Transverse colon (tissue), 4 donors: ENCODE results near the gene MAPKAP1. TPM values are rescaled to one million over a fixed set of nuclear protein-coding genes. Genes with fewer than 3 reads are reported as not detected.
A peak's percentile ranks its signal among the peaks of the same experiment; 100 is the strongest.

Experiments
- DNase-seq: peaks from one replicate; pipeline ENCODE4 v3.0.0-alpha.2; 2019
- H3K27ac ChIP-seq, 4 donors: fragments of 200-600 bp; sonication (generic); 2 replicates each; pipeline ENCODE4 v1.5.1; 2016 to 2018; ENCODE audit warnings: inconsistent platforms in 4 of 4
- H3K27me3 ChIP-seq: fragments of 200-600 bp; sonication (generic); 2 replicates; pipeline ENCODE4 v1.5.1; 2017; ENCODE audit warnings: inconsistent platforms
- H3K36me3 ChIP-seq, 4 donors: fragments of 200-600 bp; sonication (generic); 2 replicates each; pipeline ENCODE4 v1.5.1; 2017 to 2019; ENCODE audit warnings: inconsistent platforms in 4 of 4
- H3K4me1 ChIP-seq, 4 donors: fragments of 200-600 bp; sonication (generic); 2 replicates each; pipeline ENCODE4 v1.5.1; 2017 to 2020; ENCODE audit warnings: inconsistent platforms in 4 of 4
- H3K4me3 ChIP-seq, 4 donors: fragments of 200-600 bp; sonication (generic); 1 replicate in 1 of 4; 2 replicates in 3 of 4; pipeline versions ENCODE4 v1.5.1 to v1.6.1; 2017 to 2019; ENCODE audit warnings: inconsistent platforms in 4 of 4
- H3K9me3 ChIP-seq, 2 donors: fragments of 200-600 bp; sonication (generic); 2 replicates each; pipeline ENCODE4 v1.5.1; 2017 to 2019; ENCODE audit warnings: inconsistent platforms in 2 of 2
- EP300 ChIP-seq: sonication (generic); formaldehyde crosslinking; IDR thresholded peaks from one replicate; pipeline ENCODE4 v1.6.1; 2017; ENCODE audit warnings: antibody characterized with exemption, low read depth
- POLR2A ChIP-seq: fragments of 450-650 bp; IDR thresholded peaks from one replicate; pipeline ENCODE4 v1.6.1; 2016; ENCODE audit warnings: antibody characterized with exemption, mild to moderate bottlenecking, moderate library complexity
- POLR2AphosphoS5 ChIP-seq, 3 donors: sonication (generic); formaldehyde crosslinking; IDR thresholded peaks; one replicate each; pipeline ENCODE4 v1.6.1; 2016; ENCODE audit warnings: antibody characterized with exemption in 3 of 3
- WGBS, 2 donors: methylation state at CpG; one replicate each; pipeline ENCODE4 v1.1.5; 2018; ENCODE audit warnings: low coverage in 1 of 2; 5-methylcytosine and 5-hydroxymethylcytosine counted together
- in situ Hi-C, 4 donors: fragments of 200-750 bp; cut with MboI; loops; one replicate each; pipeline versions ENCODE4 v1.15.0 to v1.15.1; 2017; ENCODE audit warnings: low sequenced_read_pairs in 3 of 4, low pct_ligation_motif_present in 1 of 4, low pct_unique_long_range_greater_than_20kb in 1 of 4
- intact Hi-C: fragments of 100-400 bp; cut with DNase I; formaldehyde crosslinking; loops from one replicate; pipeline ENCODE4 v1.15.1; 2023; ENCODE audit warnings: low total_unique reads
- total RNA-seq, 4 donors: library from RNA; depleted of rRNA; stranded (reverse); fragments of >200 nt; gene quantifications; one replicate each; pipeline ENCODE4 v1.1.0, GENCODE V29; 2016
- TF ChIP-seq, protein P1 (sequence below), 5 experiments: fragments of 200-600 bp in 3 of 5; fragments of 450-650 bp in 2 of 5; sonication (generic) in 3 of 5; IDR thresholded peaks; 1 replicate in 2 of 5; 2 replicates in 3 of 5; pipeline ENCODE4 v1.5.1; 2016 to 2017; ENCODE audit warnings: antibody characterized with exemption in 5 of 5, inconsistent platforms in 3 of 5, mild to moderate bottlenecking in 2 of 5, moderate library complexity in 1 of 5

The MAPKAP1 gene
- total RNA-seq, 4 donors from 2014 or later: 59.8 to 83.4 (median 71.2) TPM

DNA sequence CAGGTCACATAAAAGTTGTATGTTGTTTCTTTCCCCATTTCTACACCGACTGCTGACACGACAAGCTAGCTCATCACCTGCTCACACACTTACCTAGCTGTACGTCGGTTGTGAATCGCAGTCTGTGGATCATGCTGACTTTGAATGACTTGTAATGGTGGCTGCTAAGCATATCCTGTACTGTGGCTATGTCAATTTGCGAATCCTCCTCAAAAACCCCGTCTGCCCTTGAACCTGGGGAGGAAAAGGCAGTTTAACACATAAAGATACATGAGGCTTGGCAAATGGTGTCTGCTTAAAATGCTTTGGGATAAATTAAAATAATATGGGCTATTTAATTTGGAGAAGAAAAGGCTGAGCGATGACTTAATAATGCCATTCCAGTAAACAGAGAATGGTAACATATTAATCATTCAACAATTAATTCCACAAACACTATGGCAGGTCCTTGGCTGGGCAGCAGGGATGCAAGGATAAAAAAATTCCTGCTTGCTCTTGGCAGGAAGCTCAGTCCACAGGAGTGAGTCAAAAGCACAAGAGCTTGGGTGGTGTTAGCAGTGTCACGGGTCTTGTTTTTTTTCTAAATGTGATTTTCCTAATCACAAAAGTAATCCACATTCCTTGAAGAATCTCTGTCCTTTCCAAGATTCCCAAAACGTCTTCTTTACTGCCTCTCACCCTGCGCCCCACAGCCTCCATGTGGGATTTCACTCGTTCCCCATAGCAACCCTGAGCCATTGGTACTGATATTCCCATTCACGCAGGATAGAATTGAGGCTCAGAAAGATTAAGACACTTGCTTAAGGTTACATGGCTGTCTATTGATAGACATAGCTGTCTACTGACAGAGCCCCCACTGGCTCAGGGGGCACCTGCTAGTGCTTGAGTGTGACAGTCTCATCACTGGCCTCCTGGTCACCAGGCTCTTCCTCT lies 222.4 kb downstream of the MAPKAP1 start:
- peaks cover 0 to 23% (median 4%) of the 10 kb centered on the region in 4 donors for H3K4me1 ChIP-seq
- H3K36me3 ChIP-seq: peaks cover 0 to 5% (median 0%) of the 10 kb centered on the region in 4 donors
- TF ChIP-seq POLR2AphosphoS5 (IDR thresholded peaks at IDR 0.05) (peak; percentile 49 to 62 (median 55)), EP300 (no peak)
- TF ChIP-seq, protein P1, sequence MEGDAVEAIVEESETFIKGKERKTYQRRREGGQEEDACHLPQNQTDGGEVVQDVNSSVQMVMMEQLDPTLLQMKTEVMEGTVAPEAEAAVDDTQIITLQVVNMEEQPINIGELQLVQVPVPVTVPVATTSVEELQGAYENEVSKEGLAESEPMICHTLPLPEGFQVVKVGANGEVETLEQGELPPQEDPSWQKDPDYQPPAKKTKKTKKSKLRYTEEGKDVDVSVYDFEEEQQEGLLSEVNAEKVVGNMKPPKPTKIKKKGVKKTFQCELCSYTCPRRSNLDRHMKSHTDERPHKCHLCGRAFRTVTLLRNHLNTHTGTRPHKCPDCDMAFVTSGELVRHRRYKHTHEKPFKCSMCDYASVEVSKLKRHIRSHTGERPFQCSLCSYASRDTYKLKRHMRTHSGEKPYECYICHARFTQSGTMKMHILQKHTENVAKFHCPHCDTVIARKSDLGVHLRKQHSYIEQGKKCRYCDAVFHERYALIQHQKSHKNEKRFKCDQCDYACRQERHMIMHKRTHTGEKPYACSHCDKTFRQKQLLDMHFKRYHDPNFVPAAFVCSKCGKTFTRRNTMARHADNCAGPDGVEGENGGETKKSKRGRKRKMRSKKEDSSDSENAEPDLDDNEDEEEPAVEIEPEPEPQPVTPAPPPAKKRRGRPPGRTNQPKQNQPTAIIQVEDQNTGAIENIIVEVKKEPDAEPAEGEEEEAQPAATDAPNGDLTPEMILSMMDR (IDR thresholded peaks at IDR 0.05): no peak
- H3K27me3 ChIP-seq: no peaks in the 10 kb centered on the region
- WGBS, 2 donors: 78 to 79% methylated on average over 10 to 13 of the region's 13 CpGs
- intact Hi-C loops (no loop called here), in situ Hi-C loops (no loop called here)
- H3K27ac ChIP-seq: peak overlapping the region; percentile 49 to 67 (median 56)
- H3K4me3 ChIP-seq: no peak overlapping the region
- H3K9me3 ChIP-seq: no peaks in the 10 kb centered on the region
- no peak for DNase-seq

DNA sequence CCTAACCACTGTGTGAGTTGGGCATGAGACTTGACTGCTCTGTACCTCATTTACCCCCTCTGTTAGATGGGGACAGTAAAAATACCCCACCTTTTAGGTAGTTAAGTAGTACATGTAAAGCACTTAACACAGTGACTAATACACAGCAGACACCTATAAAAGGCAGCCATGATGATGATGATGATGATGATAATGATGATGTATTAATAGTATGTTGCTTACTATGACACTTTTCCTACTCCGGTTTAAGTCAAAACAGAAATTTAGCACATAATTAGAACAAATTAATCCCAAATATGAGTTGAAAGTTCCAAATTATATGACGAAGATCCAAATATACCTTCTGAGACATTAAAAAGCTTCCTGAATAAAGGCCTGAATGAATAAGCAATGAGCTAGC lies 223.3 kb downstream of the MAPKAP1 start:
- intact Hi-C loops: no loop called here
- TF ChIP-seq EP300 (no peak), POLR2A (no peak), POLR2AphosphoS5 (IDR thresholded peaks at IDR 0.05) (no peak)
- TF ChIP-seq, protein P1 (IDR thresholded peaks at IDR 0.05): no peak
- WGBS, 2 donors: 80 to 95% methylated on average over 1 to 2 of the region's 2 CpGs

DNA sequence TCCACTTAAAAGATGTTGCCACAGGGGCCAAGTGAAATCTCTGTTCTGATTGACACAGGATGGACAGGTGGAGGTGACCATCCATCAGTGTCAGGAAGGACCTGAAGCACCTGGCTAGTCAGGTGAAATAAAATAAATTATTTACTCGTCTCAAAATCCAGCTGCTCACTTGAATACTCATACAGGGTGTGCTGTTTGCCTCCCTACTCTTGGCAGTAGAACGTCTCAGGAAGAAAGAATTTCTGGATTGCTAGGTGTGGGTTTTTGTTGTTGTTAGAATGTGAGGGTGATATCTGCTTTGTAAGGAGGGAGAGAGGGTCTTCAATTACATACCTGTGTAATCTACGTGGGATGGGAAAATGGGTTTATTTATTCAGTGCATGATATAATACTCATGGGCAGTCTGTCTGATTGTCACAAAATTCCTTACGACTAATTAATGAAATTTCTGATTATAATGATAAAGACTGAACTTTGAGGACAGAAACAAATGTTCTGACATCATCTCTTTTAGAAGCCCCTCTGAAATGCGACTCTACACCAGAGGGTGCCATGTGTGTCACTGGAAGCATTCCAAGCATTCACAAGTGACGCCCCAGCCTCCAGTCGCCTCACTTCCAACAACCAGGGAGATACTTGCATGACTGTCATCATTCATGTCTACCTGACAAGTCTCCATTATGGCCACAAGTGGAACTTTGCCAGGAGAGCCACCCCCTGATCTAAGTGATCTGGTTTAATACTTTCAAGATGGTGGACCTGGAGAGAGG lies 227.0 kb downstream of the MAPKAP1 start:
- DNase-seq: no peak
- peaks cover 0 to 5% (median under 1%) of the 10 kb centered on the region in 4 donors for H3K36me3 ChIP-seq
- H3K9me3 ChIP-seq: no peaks in the 10 kb centered on the region
- intact Hi-C loops (no loop called here), in situ Hi-C loops (no loop called here)
- H3K4me3 ChIP-seq: no peak overlapping the region
- H3K27ac ChIP-seq: no peak overlapping the region
- TF ChIP-seq, protein P1 (IDR thresholded peaks at IDR 0.05): no peak
- TF ChIP-seq POLR2AphosphoS5 (IDR thresholded peaks at IDR 0.05) (no peak), POLR2A (no peak), EP300 (no peak)
- WGBS, 2 donors: 71 to 80% methylated on average over 4 to 7 of the region's 7 CpGs
- H3K27me3 ChIP-seq: no peaks in the 10 kb centered on the region
- peaks cover 0 to 3% (median 1%) of the 10 kb centered on the region in 4 donors for H3K4me1 ChIP-seq

More for the DNA sequence above, 223.3 kb downstream of the MAPKAP1 start:
- in situ Hi-C loops: no loop called here
- no peaks in the 10 kb centered on the region for H3K27me3 ChIP-seq
- DNase-seq: no peak
- H3K4me1 ChIP-seq: peaks cover 0 to 23% (median 4%) of the 10 kb centered on the region in 4 donors
- peaks cover 0 to 5% (median 0%) of the 10 kb centered on the region in 4 donors for H3K36me3 ChIP-seq
- peak overlapping the region in 2 of 4 donors; percentile 37 to 58 for H3K27ac ChIP-seq
- H3K9me3 ChIP-seq: no peaks in the 10 kb centered on the region
- no peak overlapping the region for H3K4me3 ChIP-seq

DNA sequence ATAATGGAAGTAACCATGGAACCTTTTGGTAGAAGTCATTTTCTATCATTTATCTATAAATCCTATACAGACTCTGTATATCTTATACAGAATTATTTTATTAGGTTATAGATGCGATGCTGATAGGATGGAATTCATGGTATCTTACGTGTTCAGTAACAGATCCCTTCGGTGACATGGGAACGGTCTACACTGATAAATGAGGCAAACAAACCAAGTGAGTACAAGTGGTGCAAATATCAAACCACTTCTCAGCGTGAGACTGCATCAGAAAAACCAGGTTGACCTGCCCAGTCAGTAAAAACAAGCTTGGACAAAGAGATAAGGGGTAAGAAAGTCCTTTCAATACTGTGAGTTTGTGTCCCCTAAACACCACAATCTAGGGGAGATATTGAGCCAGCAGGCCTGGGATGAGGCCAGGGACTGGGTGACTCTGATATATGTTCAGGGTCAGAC lies 229.9 kb downstream of the MAPKAP1 start:
- H3K4me1 ChIP-seq: peaks cover 0 to 14% (median 6%) of the 10 kb centered on the region in 4 donors
- TF ChIP-seq POLR2AphosphoS5 (IDR thresholded peaks at IDR 0.05) (no peak), EP300 (no peak)
- TF ChIP-seq, protein P1 (IDR thresholded peaks at IDR 0.05): no peak
- no peak overlapping the region for H3K27ac ChIP-seq
- H3K4me3 ChIP-seq: no peak overlapping the region
- H3K27me3 ChIP-seq: no peaks in the 10 kb centered on the region
- 94 to 96% methylated on average over 5 of the region's 5 CpGs for WGBS, 2 donors
- peaks cover 0 to 5% (median under 1%) of the 10 kb centered on the region in 4 donors for H3K36me3 ChIP-seq
- intact Hi-C loops (no loop called here), in situ Hi-C loops (no loop called here)
- no peaks in the 10 kb centered on the region for H3K9me3 ChIP-seq
- DNase-seq: no peak
